CD4-positive, alpha-beta T cell treated with Interleukin-15 for 1 hour (primary cell): Measurements from ENCODE around the gene DHRSX.
"Not testable (repeated sequence)": the region's sequence is repeated elsewhere in the genome, so short reads cannot be mapped to it uniquely, and the experiment has no call there.

Source experiments
- DNase-seq: peaks from one replicate; pipeline ENCODE4 v3.0.0-alpha.2; 2020

The DHRSX gene, protein sequence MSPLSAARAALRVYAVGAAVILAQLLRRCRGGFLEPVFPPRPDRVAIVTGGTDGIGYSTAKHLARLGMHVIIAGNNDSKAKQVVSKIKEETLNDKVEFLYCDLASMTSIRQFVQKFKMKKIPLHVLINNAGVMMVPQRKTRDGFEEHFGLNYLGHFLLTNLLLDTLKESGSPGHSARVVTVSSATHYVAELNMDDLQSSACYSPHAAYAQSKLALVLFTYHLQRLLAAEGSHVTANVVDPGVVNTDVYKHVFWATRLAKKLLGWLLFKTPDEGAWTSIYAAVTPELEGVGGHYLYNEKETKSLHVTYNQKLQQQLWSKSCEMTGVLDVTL

GRCh38 chrX:2500803-2501558, at the start of gene DHRSX, which contains the start of gene ZBED1:
Gene DHRSX, minus strand, starts transcription at chrX:2500976. Its CDS starts 51 bp downstream, at chrX:2500925.
Gene ZBED1, minus strand, starts transcription at chrX:2500976. Its CDS starts 10,257 bp downstream, at chrX:2490719.
- DNase-seq: peak; percentile 58

GRCh38 chrX:2549876-2550275, 49.1 kb upstream of the DHRSX start:
- DNase-seq: no peak

GRCh38 chrX:2548711-2549423, 48.1 kb upstream of the DHRSX start:
- no peak for DNase-seq

GRCh38 chrX:2547736-2548135, 47.0 kb upstream of the DHRSX start:
- DNase-seq: no peak

- no peak for DNase-seq
Measured at GRCh38 chrX:2546496-2546895, 45.7 kb upstream of the DHRSX start.

- DNase-seq: no peak
Measured at GRCh38 chrX:2545144-2545543, 44.4 kb upstream of the DHRSX start.

DNA sequence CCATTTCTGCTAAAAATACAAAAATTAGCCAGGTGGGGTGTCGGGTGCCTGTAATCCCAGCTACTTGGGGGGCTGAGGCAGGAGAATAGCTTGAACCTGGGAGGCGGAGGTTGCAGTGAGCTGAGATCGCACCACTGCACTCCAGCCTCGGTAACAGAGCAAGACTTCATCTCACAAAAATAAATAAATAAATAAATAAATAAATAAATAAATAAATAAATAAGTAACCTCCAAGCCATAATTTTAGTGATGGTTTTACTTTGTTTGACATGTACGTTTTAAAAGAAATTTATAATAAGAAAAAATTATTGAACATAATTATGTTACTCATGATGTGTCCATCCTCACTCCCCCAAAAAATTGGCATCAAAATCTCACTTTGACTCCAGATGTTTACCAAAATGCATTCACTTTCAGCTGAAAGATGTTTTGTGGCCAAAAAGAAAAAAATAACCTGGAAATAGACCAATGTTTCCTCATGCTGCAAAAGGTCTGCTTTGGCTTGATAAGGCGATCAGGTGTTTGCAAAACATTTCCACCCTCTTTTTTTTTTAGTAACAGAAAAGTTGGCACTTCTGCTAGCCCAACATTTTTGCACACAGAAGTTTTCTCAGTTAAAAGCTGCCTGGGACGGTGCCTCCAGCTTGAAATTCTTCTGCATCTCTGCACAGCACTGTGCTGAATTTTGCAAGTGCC, 42.2 kb upstream of the DHRSX start:
- no peak for DNase-seq

DNA sequence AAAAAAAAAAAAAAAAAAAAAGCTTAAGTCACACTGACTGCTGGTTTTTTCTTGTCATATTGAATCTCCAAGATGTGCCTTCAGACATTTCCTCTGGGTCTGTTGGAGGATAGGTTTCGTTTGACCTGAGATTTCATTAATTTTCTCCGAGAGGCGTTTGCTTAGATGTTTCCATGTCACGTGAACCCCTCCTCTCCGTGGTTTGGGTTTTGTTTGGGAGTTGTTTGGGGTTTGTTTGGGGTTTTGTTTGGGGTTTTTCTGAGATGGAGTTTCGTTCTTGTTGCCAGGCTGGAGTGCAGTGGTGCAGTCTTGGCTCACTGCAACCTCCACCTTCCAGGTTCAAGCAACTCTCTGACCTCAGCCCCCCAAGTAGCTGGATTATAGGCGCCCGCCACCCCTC, 40.8 kb upstream of the DHRSX start:
- DNase-seq: no peak

- DNase-seq: no peak
Measured at GRCh38 chrX:2540426-2540947, 39.7 kb upstream of the DHRSX start.

DNA sequence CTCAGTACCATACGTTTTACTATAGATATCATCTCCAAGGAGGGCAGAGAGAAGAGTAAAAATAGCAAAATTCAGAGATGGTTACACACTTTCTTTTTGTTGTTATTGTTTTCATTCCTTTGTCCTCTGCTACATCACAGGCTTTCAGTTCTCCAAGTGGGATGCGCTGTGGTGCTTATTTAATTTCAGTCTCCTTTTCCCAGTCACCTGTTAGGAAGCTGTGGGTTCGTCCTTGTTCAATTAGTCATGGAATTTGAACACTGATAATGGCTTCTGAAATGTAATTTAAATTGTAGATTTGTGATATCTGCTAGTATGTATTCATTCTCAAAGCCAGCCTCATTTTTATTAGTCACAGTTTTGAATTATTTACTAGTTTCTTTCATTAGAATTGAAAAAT, 38.8 kb upstream of the DHRSX start:
- no peak for DNase-seq

GRCh38 chrX:2538031-2538757, 37.4 kb upstream of the DHRSX start:
- DNase-seq: no peak

DNA sequence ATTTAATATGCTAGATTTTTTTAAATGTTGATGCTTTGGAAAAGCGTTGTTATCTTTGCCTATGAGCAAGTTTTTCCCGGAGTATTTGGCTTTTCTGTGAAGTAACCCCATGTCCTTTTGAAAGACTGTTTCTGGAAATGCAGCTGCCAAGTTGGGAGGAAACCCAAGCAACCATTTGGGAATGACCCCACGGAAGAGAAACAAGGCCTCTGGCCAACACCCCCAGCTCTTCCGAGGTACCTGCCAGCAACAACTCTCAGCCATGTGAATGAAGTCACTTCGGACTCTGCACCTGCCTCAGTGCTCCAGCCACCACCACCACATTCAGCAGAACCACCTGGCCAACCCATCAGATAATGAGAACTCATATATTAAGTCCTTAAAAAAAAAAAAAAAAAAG, 36.2 kb upstream of the DHRSX start:
- no peak for DNase-seq

DNA sequence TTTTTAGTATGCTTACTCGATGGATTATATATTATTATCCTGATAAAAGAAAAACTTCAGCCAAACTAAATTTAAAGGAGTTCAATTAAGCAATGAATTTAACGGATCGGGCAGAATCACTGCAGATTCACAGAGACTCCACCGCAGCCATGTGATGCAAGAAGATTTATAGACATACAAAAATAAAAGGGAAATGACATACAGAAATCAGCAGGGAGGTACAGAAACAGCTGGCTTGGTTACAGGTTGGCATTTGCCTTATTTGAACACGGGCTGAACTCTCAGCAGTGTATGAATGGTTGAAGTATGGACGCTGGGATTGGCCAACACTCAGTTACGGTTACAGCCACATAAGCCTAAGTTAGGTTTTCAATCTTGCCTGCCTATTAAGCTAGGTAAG, 35.4 kb upstream of the DHRSX start:
- no peak for DNase-seq

DNA sequence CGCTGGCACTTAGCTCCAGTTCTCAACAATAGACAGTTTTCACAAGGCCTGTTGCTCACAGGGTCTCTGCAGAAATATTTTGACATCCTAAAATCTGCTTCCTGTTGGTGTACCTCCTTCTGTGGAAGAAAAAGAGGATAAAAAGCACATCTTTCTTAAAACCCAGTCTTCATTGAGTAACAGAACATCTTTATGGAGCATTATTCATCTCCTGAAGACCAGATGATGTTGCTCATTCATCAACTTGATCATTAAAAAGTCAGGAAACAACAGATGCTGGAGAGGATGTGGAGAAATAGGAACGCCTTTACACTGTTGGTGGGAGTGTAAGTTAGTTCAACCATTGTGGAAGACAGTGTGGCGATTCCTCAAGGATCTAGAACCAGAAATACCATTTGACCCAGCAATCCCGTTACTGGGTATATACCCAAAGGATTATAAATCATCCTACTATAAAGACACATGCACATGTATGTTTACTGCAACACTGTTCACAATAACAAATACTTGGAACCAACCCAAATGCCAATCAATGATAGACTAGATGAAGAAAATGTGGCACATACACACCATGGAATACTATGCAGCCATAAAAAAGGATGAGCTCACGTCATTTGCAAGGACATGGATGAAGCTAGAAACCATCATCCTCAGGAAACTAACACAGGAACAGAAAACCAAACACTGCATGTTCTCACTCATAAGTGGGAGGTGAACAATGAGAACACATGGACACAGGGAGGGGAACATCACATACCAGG, 33.7 kb upstream of the DHRSX start:
- not testable (repeated sequence) for DNase-seq

DNA sequence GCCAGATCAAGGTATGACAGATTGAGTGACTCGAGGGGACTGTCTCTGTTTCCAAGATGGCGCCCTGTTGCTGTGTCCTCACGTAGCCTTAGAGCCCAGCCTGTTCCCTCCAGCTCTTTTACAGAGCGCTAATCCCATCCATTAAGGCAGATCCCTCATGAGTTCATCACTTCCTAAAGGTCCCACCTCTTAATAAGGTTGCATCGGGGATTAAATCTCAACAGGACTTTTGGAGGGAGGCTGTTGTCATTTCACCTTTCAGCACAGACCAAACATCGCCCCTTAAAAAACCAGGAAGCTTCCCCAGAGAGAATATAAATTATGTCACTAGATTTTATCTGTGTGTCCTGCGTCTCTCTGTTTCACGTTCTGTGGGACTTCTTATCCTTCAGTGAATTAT, 32.6 kb upstream of the DHRSX start:
- no peak for DNase-seq

GRCh38 chrX:2526390-2526789, 25.6 kb upstream of the DHRSX start:
- DNase-seq: no peak

DNA sequence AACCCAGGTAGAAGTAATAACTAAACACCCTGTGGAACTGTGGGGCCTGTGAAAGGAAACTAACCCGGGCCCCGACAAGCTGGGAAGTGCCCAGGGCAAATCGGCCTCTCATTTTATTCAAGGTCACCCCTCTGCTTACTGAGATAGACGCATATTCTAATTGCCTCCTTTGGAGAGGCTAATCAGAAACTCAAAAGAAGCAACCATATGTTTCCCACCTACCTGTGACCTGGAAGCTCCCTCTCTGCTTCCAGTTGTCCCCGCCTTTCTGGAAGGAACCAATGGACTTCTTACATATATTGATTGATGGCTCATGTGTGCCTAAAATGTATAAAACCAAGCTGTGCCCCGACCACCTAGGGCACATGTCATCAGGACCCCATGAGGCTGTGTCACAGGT, 23.1 kb upstream of the DHRSX start:
- no peak for DNase-seq

DNA sequence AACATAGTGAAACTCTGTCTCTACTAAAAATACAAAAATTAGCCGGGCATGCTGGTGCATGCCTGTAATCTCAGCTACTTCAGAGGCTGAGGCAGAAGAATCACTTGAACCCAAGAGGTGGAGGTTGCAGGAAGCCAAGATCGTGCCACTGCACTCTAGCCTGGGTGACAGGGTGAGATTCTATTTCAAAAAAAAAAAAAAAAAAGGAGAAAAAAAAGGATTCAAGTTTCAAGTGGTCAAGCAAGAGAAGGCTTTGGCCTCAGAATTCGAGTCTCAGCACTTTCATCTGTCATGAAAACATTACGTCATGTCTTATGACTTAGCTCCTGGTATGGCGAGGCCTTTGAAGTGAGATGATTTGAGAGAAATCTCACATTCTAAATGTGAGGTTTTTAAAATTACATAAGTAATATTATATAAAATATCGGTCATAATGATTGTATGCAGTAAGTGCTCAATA, 21.2 kb upstream of the DHRSX start:
- no peak for DNase-seq

- DNase-seq: peak; percentile 68
Measured at GRCh38 chrX:2521092-2521926, 20.5 kb upstream of the DHRSX start.

GRCh38 chrX:2520539-2520938, 19.8 kb upstream of the DHRSX start:
- DNase-seq: no peak
